Measurements from ENCODE around the gene ZSWIM5.

DNA sequence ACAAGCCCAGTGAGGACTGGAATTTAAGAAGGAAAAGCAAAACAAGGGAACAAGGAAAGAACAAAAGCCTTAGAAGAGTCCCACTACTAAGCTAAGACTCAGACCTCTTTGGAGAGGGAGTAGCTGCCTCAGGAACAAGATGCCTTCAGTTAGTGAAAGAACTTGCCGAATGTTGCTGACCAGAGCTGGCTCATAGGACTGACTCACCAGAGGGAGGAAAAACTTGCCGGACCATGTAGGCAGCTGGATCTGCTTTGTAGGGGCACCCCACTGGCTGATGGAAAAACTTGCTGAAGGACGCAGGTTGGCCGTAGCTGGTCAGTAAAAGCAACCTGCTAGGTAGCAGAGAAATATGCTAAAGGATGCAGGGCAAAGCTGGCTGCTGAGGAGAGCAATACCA is 15.3 kb upstream of the ZSWIM5 start:
- TF ChIP-seq EZH2 (IDR thresholded peaks at IDR 0.05) (no peak), POLR2AphosphoS5 (IDR thresholded peaks at IDR 0.05; ENCODE audit: borderline replicate concordance, low read depth, low read length) (no peak)
